GM12872 (cell line): ENCODE results near the gene TRIM29.

Experiments used
- TF ChIP-seq, protein P1 (sequence below): IDR thresholded peaks from 3 replicates; pipeline ENCODE4 v1.5.1; 2011; ENCODE audit warnings: low read depth, mild to moderate bottlenecking, low read length, moderate library complexity; ENCODE audit not compliant: insufficient read depth

The TRIM29 gene

DNA sequence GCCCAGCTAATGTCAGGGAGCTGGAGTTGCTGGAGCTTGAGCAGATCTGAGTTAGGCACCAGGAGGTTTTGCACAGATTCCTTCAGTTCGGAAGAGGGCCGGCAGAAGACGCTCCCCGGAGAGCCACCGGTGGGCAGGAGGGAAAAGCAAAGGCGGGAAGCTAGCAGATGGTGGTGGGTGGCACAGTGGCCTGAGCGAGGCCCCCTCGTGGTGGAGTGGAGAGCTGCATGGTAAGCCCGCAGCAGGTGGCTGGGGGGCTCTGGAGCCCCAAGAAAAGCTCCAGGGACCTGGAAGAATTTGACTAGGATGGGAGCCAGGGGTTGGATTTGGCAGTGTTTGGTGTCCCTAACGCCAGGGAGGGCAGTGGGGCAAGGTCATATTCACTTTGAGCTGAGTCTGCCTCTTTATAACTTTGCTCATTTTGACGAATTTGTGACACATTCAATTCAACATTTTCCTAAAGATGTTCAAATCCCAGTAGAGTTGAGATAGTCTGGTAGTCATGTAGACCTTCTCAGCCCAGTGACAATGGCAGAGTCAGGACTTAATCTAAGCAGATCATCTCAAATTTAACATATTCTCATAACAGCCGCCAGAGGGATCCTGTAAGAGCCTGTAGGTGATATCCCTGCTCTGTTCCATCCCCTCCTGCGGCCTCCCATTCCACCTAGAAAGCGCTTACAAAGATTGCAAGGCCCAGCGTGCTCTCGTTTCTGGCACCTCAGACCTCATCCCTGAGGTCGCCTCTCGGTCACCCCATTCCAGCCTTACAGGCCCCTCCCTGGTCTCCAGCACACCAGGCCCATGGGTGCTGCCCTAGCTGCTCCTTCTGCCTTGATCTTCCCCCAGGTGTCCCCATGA, 57.9 kb downstream of the TRIM29 start:
- TF ChIP-seq, protein P1, sequence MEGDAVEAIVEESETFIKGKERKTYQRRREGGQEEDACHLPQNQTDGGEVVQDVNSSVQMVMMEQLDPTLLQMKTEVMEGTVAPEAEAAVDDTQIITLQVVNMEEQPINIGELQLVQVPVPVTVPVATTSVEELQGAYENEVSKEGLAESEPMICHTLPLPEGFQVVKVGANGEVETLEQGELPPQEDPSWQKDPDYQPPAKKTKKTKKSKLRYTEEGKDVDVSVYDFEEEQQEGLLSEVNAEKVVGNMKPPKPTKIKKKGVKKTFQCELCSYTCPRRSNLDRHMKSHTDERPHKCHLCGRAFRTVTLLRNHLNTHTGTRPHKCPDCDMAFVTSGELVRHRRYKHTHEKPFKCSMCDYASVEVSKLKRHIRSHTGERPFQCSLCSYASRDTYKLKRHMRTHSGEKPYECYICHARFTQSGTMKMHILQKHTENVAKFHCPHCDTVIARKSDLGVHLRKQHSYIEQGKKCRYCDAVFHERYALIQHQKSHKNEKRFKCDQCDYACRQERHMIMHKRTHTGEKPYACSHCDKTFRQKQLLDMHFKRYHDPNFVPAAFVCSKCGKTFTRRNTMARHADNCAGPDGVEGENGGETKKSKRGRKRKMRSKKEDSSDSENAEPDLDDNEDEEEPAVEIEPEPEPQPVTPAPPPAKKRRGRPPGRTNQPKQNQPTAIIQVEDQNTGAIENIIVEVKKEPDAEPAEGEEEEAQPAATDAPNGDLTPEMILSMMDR = peak; percentile 44; the same call in 1 of the 3 replicates

DNA sequence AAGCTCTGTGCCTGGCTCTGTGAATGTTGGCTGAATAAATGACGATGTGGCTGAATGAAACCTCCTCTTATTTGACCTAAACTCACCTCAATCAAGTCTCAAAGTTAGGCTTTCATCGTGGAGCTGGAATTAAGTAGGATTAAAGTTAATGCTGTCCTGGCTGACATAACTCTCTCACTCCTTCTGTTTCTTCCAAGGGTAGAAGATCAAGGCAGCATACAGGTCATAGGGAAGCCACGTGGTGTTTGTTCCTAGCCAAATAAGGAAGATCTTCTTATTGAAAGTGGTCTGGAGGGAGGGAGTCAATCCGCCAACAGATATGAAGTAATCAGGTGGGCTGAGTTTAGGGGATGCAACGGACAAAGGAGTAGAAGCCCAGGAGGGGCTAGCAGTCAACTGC, 59.5 kb downstream of the TRIM29 start:
- TF ChIP-seq, protein P1 = no peak

DNA sequence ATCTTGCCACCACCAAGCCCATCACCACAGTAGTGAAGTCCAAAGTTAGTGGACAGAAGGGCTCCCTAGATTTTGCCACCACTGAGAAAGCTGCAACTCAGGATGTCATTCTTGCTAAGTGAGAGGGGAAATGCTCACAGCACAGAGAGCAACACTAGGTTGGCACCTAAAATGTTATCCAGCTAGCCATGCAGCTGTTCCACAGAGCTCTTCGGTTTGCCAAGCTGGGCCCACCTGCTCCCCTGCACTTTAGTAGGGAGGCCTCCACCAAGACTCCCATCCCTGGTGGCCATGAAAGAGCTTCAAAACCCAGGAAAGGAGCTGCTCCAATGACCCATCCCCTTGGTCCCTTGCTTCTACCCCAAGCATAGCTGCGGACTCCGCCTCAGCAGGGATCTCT, 63.8 kb downstream of the TRIM29 start:
- TF ChIP-seq, protein P1 = no peak

DNA sequence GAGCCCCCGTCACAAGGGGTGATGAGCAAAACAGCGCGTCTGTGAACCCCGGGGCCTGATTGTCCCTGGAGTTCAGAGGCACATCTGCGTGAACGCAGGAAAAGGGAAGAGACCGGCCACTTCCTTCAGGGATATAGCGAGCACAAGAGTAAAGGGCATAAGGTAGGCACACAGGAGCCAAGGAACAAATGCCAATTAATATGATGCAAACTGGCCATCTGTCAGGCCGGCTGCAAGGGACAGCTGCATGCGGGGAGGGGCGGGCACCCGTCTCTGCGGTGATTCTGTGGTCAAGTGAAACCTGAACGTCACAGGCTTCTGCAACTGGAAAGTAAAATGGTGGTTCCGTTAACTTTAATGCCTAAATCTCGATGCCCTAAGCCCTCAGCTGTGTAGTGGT, 64.7 kb downstream of the TRIM29 start:
- TF ChIP-seq, protein P1 = no peak

DNA sequence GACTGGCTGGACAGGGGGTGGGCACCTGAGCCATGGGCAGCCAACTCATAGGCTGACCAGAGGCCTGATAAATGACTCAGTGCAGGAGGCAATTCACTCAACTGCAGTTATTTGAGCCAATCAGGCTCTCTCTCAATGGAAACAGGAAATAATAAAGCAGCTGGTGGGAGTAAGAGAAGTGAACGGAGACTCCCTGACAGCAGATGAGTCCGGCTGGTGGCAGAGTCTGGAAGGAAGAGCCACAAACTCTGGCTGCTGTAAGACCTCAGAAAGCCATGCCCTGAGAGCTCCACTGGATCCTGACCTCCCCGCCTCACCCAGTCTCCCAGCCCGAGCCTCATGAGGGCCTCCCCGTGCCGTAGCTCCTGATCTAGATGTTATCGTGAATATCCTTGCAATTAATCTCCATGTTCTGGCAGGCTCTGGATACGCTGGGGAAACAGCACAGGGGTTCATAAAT, 69.8 kb downstream of the TRIM29 start:
- TF ChIP-seq, protein P1 = no peak

DNA sequence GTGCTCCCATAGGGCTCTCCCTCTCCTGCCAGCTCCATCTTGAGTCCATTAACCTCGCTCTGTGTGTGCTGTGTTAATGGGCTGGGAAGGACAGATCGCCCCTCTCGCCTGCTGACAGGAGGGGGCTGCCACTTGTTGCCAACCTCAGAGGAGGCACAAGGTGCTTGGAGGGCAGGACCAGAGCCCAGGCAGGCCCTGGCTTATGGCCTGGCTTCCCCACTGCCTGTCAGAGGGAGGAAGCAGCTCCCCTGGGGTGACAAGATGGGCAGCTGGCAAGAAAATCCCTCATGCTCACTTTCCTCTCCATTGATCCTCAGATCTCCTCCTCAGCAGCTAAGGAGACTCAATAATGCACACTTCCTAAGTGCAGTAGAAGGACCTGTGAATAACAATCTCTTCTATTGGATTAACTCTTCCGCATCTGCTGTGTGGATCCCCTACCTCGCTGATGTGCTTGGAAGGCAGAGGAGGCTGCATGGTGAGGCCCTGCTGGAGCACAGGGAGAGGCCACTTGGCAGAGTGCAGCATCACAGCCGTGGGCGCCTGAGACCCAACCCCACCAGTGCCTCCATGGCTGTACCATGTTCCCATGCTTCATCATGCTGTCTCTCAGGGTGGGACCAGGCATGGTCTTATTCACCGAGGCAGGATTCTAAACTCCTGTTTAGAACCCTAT, 70.3 kb downstream of the TRIM29 start:
- TF ChIP-seq, protein P1 = no peak

DNA sequence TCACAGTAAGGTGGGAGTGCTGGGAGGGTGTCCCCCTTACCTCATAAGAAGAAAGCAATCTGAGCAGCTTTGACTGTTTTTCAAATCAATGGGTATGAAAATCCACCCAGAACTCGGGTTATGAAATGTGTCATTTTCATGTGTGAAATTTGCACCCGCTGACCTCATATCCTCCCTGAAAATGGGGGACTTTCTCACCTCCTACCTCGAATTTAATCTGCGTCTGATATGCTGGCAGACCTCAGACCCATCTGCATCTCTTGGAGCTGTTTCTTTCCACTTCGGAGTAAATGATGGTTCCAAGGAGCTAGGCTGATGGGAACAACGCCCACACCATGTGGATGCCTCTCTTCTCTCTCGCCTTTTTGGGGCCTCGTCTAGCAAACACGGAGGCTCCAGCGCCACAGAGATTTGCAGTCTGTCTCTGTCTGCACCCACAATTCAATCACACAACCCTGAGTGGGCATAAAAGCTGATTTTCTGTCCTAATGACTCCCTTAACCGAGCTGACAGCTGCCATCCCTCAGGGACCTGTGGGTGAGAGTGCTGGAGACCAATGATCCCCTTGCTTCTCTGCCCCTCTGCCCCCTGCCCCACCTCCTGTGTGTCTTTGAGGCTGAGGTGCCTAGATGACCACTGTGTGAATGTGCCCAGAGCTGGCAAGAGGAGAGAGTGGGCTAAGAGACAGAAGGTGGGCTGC, 71.0 kb downstream of the TRIM29 start:
- TF ChIP-seq, protein P1 = no peak
